ENCODE measurements around the gene TMEM145. TPM values are rescaled to one million over a fixed set of nuclear protein-coding genes. Genes with fewer than 3 reads are reported as not detected.

The TMEM145 gene
- total RNA-seq, 1 donor from 2014 or later, result 3.9 TPM

GRCh38 chr19:42292963-42293362, 20.1 kb upstream of the TMEM145 start:
- no peaks in the 10 kb centered on the region for H3K4me1 Mint-ChIP-seq (ENCODE audit: unreplicated experiment)
- peaks cover 15% of the 10 kb centered on the region for H3K36me3 Mint-ChIP-seq (ENCODE audit: low read depth, unreplicated experiment)
- H3K27ac Mint-ChIP-seq (ENCODE audit: unreplicated experiment), result peak overlapping the region; percentile 42

DNA sequence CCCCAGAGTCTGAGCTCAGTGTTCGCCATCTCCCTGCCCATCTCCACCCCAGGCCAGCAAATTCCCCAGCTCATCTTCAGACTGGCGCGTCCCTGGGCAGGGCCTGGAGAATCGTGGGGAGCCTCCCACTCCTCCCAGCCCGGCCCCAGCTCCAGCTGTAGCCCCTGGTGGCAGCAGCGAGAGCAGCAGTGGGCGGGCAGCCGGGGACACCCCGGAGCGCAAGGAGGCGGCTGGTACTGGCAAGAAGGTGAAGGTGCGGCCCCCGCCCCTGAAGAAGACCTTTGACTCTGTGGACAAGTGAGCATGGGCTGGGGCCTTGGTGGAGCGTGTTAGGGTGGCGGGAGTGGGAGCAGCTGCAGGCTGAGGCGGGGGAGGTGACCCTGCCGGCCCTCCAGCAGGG, 19.6 kb upstream of the TMEM145 start:
- H3K4me3 Mint-ChIP-seq (ENCODE audit: unreplicated experiment), result no peak overlapping the region
- H3K9me3 Mint-ChIP-seq (ENCODE audit: unreplicated experiment), result no peaks in the 10 kb centered on the region
- no peak overlapping the region for H3K27ac Mint-ChIP-seq (ENCODE audit: unreplicated experiment)
- no peak for TF ChIP-seq CTCF (IDR thresholded peaks at IDR 0.05; ENCODE audit: unreplicated experiment)
- H3K4me1 Mint-ChIP-seq (ENCODE audit: unreplicated experiment), result no peaks in the 10 kb centered on the region
- H3K27me3 Mint-ChIP-seq (ENCODE audit: unreplicated experiment), result peaks cover 12% of the 10 kb centered on the region
- DNase-seq (ENCODE audit: low spot score), result no peak
- peaks cover 11% of the 10 kb centered on the region for H3K36me3 Mint-ChIP-seq (ENCODE audit: low read depth, unreplicated experiment)

More at GRCh38 chr19:42292963-42293362, 20.1 kb upstream of the TMEM145 start:
- no peak for DNase-seq (ENCODE audit: low spot score)
- H3K27me3 Mint-ChIP-seq (ENCODE audit: unreplicated experiment), result peaks cover 12% of the 10 kb centered on the region
- peak overlapping the region; percentile 67 for H3K4me3 Mint-ChIP-seq (ENCODE audit: unreplicated experiment)
- TF ChIP-seq CTCF (IDR thresholded peaks at IDR 0.05; ENCODE audit: unreplicated experiment), result no peak
- H3K9me3 Mint-ChIP-seq (ENCODE audit: unreplicated experiment), result no peaks in the 10 kb centered on the region

DNA sequence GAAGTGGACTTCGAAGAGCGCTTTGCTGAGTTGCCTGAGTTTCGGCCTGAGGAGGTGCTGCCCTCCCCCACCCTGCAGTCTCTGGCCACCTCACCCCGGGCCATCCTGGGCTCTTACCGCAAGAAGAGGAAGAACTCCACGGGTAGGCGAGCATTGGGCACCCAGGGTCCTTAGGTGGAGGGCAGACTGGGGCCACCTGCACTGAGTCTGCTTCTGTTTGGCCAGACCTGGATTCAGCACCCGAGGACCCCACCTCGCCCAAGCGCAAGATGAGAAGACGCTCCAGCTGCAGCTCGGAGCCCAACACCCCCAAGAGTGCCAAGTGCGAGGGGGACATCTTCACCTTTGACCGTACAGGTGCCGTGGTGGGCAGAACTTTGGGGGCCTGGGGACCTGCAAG, 19.2 kb upstream of the TMEM145 start:
- Mint-ChIP-seq H3K36me3 (ENCODE audit: low read depth, unreplicated experiment) (peaks cover 11% of the 10 kb centered on the region), H3K27me3 (ENCODE audit: unreplicated experiment) (peaks cover 12% of the 10 kb centered on the region), H3K27ac (ENCODE audit: unreplicated experiment) (no peak overlapping the region), H3K9me3 (ENCODE audit: unreplicated experiment) (no peaks in the 10 kb centered on the region), H3K4me3 (ENCODE audit: unreplicated experiment) (no peak overlapping the region), H3K4me1 (ENCODE audit: unreplicated experiment) (no peaks in the 10 kb centered on the region)
- TF ChIP-seq CTCF (IDR thresholded peaks at IDR 0.05; ENCODE audit: unreplicated experiment), result no peak
- DNase-seq (ENCODE audit: low spot score), result no peak

DNA sequence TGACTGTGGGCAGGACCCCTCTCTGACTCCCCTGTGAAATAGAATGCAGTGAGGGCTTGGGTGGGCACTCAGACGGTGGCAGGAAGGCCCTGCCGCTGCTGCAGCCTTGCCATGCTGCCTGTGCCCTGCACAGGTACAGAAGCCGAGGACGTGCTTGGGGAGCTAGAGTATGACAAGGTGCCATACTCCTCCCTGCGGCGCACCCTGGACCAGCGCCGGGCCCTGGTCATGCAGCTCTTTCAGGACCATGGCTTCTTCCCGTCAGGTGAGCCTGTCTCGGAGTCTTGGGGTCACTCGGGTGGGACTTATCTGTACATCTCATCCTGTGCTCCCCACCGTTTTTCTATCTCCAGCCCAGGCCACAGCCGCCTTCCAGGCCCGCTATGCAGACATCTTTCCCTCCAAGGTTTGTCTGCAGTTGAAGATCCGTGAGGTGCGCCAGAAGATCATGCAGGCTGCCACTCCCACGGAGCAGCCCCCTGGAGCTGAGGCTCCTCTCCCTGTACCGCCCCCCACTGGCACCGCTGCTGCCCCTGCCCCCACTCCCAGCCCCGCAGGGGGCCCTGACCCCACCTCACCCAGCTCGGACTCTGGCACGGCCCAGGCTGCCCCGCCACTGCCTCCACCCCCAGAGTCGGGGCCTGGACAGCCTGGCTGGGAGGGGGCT, 18.5 kb upstream of the TMEM145 start:
- TF ChIP-seq CTCF (IDR thresholded peaks at IDR 0.05; ENCODE audit: unreplicated experiment), result no peak
- Mint-ChIP-seq H3K4me1 (ENCODE audit: unreplicated experiment) (no peaks in the 10 kb centered on the region), H3K36me3 (ENCODE audit: low read depth, unreplicated experiment) (peaks cover 11% of the 10 kb centered on the region), H3K4me3 (ENCODE audit: unreplicated experiment) (no peak overlapping the region), H3K9me3 (ENCODE audit: unreplicated experiment) (no peaks in the 10 kb centered on the region), H3K27ac (ENCODE audit: unreplicated experiment) (no peak overlapping the region), H3K27me3 (ENCODE audit: unreplicated experiment) (peaks cover 12% of the 10 kb centered on the region)
- DNase-seq (ENCODE audit: low spot score), result no peak

DNA sequence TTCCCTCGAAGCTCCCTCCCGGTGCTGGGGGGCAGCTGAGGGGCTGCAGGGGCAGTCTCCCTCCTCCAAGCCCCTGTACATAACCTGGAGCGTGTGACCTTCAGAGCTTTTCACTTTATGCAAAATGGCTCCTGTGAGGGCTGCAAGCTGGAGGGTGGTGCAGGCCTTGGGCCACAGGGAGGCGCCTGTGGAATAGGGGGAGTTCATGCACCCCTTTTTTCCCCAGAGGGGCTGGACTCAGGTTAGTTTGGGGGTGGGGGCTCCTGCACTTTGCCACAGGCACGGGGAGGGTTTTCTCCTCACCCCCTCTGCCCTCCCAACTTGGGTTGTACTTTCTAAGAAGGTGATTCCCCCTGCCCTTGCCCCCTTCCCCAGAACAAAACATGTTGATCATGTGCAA, 17.8 kb upstream of the TMEM145 start:
- Mint-ChIP-seq H3K9me3 (ENCODE audit: unreplicated experiment) (no peaks in the 10 kb centered on the region), H3K4me1 (ENCODE audit: unreplicated experiment) (no peaks in the 10 kb centered on the region), H3K27ac (ENCODE audit: unreplicated experiment) (no peak overlapping the region), H3K4me3 (ENCODE audit: unreplicated experiment) (no peak overlapping the region), H3K27me3 (ENCODE audit: unreplicated experiment) (peaks cover 12% of the 10 kb centered on the region), H3K36me3 (ENCODE audit: low read depth, unreplicated experiment) (peaks cover 17% of the 10 kb centered on the region)
- no peak for DNase-seq (ENCODE audit: low spot score)
- TF ChIP-seq CTCF (IDR thresholded peaks at IDR 0.05; ENCODE audit: unreplicated experiment), result no peak

All from endothelial cell (in vitro differentiated cells).